Measurements from ENCODE around the gene KIF1B. TPM values are rescaled to one million over a fixed set of nuclear protein-coding genes. Genes with fewer than 3 reads are reported as not detected.

The KIF1B gene
- total and polyA plus RNA-seq, 4 experiments from 2014 or later: 1.3 to 18.1 (median 10.8) TPM

DNA sequence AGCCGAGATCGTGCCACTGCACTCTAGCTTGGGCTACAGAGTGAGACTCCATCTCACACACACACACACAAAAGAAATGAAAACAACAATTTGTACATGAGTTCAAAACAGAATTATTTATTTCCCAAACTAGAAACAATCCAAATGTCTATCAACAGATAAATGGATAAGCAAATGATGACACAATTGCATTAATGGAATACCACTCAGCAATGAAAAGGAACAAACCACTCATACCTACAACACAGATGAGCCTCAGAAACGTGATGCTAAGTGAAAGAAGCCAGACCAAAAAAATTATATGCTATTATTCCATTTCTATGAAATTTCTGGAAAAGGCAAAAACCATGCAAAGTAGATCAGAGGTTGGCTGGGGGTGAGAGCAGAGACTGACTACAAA is 186.5 kb downstream of the KIF1B start:
- Histone ChIP-seq H3K9me3 (ENCODE audit: control insufficient read depth in 1 of 2, low read length in 2 of 2) (no peaks in the 10 kb centered on the region), H3K4me1 (ENCODE audit: insufficient read depth, low read length) (peaks cover 20% of the 10 kb centered on the region), H3K27me3 (ENCODE audit: insufficient read depth, low read length) (no peaks in the 10 kb centered on the region), H3K4me3 (ENCODE audit: low read length in 2 of 2) (no peak overlapping the region), H3K36me3 (ENCODE audit: insufficient read depth, low read length) (no peaks in the 10 kb centered on the region), H3K27ac (ENCODE audit: low read depth, low read length) (no peak overlapping the region)
- Mint-ChIP-seq H3K27me3 (no peaks in the 10 kb centered on the region), H3K36me3 (peaks cover 0 to 9% of the 10 kb centered on the region in 2 donors), H3K4me1 (peaks cover 8 to 24% (median 18%) of the 10 kb centered on the region in 4 donors), H3K27ac (no peak overlapping the region), H3K9me3 (peaks cover 0 to 2% (median 0%) of the 10 kb centered on the region in 8 donors), H3K4me3 (peak overlapping the region in 7 of 8 donors; percentile 9 to 66 (median 46))
- CTCF ChIA-PET (ENCODE audit: partially characterized antibody): no interaction called here
- no peak for DNase-seq
- intact Hi-C loops (cut with micrococcal nuclease): no loop called here
- POLR2A ChIA-PET (ENCODE audit: partially characterized antibody): no interaction called here

DNA sequence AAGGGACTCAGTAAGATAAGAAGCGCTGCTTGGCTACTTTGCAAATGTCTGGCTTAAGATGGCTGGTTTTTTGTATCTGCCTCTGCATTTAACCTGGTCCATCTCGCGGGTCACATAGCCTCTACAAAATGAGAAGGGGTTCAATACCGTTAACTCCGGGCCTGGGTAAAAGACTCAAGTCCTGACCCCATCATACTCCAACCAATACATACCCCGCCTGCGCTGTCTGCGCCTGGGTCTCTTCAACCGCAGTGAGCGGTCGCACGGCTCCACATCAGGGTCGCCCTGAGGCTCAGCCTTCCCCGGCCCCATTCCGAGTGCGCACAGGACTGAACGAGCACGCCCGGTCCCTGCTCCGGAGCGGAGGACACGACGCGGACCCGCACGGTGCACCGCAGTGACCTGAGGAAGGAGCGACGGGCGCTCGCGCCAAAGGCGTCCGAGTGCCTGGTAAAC is 187.9 kb downstream of the KIF1B start:
- peak overlapping the region; percentile 76 for H3K27ac ChIP-seq (ENCODE audit: low read depth, low read length)
- DNase-seq: no peak
- H3K36me3 ChIP-seq (ENCODE audit: insufficient read depth, low read length): peaks cover 6% of the 10 kb centered on the region
- peak overlapping the region; percentile 81 to 94 for H3K4me3 ChIP-seq (ENCODE audit: low read length in 2 of 2)
- ChIA-PET POLR2A (ENCODE audit: partially characterized antibody) (interaction anchor here (1.0 to 1.9 kb wide), 8 partner anchors 10 to 681 kb away, joined by 3 to 7 read pairs (median 3); partner anchors contain the start of genes CENPS, KIF1B and UBE4B), CTCF (ENCODE audit: partially characterized antibody) (interaction anchor here (2.5 kb wide), 1 partner anchor 10 kb away, joined by 8 read pairs; no protein-coding TSS in a partner anchor)
- H3K36me3 Mint-ChIP-seq: peaks cover 0 to 9% of the 10 kb centered on the region in 2 donors
- H3K4me1 ChIP-seq (ENCODE audit: insufficient read depth, low read length): peaks cover 20% of the 10 kb centered on the region
- H3K27me3 ChIP-seq (ENCODE audit: insufficient read depth, low read length): no peaks in the 10 kb centered on the region
- no peaks in the 10 kb centered on the region for H3K27me3 Mint-ChIP-seq
- intact Hi-C loops (cut with micrococcal nuclease): loop anchor here (1.0 kb wide), 3 partner anchors 10 to 188 kb away; partner anchors contain the start of genes CENPS and KIF1B
- H3K4me1 Mint-ChIP-seq: peaks cover 8 to 24% (median 18%) of the 10 kb centered on the region in 4 donors
- H3K9me3 Mint-ChIP-seq: peaks cover 0 to 2% (median 0%) of the 10 kb centered on the region in 8 donors
- no peaks in the 10 kb centered on the region for H3K9me3 ChIP-seq (ENCODE audit: control insufficient read depth in 1 of 2, low read length in 2 of 2)
- peak overlapping the region; percentile 81 to 93 (median 86) for H3K27ac Mint-ChIP-seq
- peak overlapping the region; percentile 93 to 97 (median 95) for H3K4me3 Mint-ChIP-seq

- Mint-ChIP-seq H3K27ac (peak within 1 kb of the TSS; percentile 81 to 93 (median 86)), H3K4me1 (peaks cover 8 to 24% (median 18%) of the 10 kb centered on the region in 4 donors), H3K4me3 (peak within 1 kb of the TSS; percentile 93 to 97 (median 95)), H3K36me3 (peaks cover 5 to 13% of the 10 kb centered on the region in 2 donors), H3K9me3 (no peaks in the 10 kb centered on the region), H3K27me3 (no peaks in the 10 kb centered on the region)
- peaks cover 6% of the 10 kb centered on the region for H3K36me3 ChIP-seq (ENCODE audit: insufficient read depth, low read length)
- H3K9me3 ChIP-seq (ENCODE audit: control insufficient read depth in 1 of 2, low read length in 2 of 2): no peaks in the 10 kb centered on the region
- DNase-seq: peak; percentile 94 to 98 (median 95)
- intact Hi-C loops (cut with micrococcal nuclease): loop anchor here (1.0 kb wide), 4 partner anchors 11 to 189 kb away; partner anchors contain the start of genes CENPS, KIF1B and PEX14
- H3K4me3 ChIP-seq (ENCODE audit: low read length in 2 of 2): peak within 1 kb of the TSS; percentile 81 to 94
- CTCF ChIA-PET (ENCODE audit: partially characterized antibody): interaction anchor here (2.3 to 2.5 kb wide), 2 partner anchors 11 to 31 kb away, joined by 8 to 12 read pairs; partner anchors contain the start of gene CENPS
- H3K27ac ChIP-seq (ENCODE audit: low read depth, low read length): peak within 1 kb of the TSS; percentile 76
- POLR2A ChIA-PET (ENCODE audit: partially characterized antibody): interaction anchor here (0.5 to 1.9 kb wide), 13 partner anchors 9 to 1511 kb away, joined by 3 to 7 read pairs (median 3); partner anchors contain the start of genes CENPS, GPR157, KIF1B and UBE4B
- H3K4me1 ChIP-seq (ENCODE audit: insufficient read depth, low read length): peaks cover 20% of the 10 kb centered on the region
- H3K27me3 ChIP-seq (ENCODE audit: insufficient read depth, low read length): no peaks in the 10 kb centered on the region
Observed at GRCh38 chr1:10398734-10399443, 188.5 kb downstream of the KIF1B start, which contains the start of gene PGD. Gene PGD, plus strand, starts transcription at chr1:10399064. Its CDS starts 54 bp downstream, at chr1:10399118.

- H3K4me3 ChIP-seq (ENCODE audit: low read length in 2 of 2): peak overlapping the region; percentile 1 to 94
- CTCF ChIA-PET (ENCODE audit: partially characterized antibody): interaction anchor here (1.1 to 2.5 kb wide), 3 partner anchors 9 to 30 kb away, joined by 4 to 12 read pairs (median 8); partner anchors contain the start of gene CENPS
- Mint-ChIP-seq H3K36me3 (peaks cover 7 to 18% of the 10 kb centered on the region in 2 donors), H3K27ac (peak overlapping the region; percentile 45 to 92 (median 82)), H3K9me3 (no peaks in the 10 kb centered on the region), H3K4me3 (peak overlapping the region; percentile 86 to 96 (median 92)), H3K4me1 (peaks cover 8 to 24% (median 18%) of the 10 kb centered on the region in 4 donors), H3K27me3 (no peaks in the 10 kb centered on the region)
- H3K27me3 ChIP-seq (ENCODE audit: insufficient read depth, low read length): no peaks in the 10 kb centered on the region
- H3K4me1 ChIP-seq (ENCODE audit: insufficient read depth, low read length): peaks cover 20% of the 10 kb centered on the region
- POLR2A ChIA-PET (ENCODE audit: partially characterized antibody): interaction anchor here (0.6 to 1.9 kb wide), 10 partner anchors 9 to 1510 kb away, joined by 3 to 7 read pairs (median 3); partner anchors contain the start of genes GPR157 and KIF1B
- intact Hi-C loops (cut with micrococcal nuclease): loop anchor here (1.0 kb wide), 1 partner anchor 75 kb away; the partner anchor contains the start of gene PEX14
- DNase-seq: peak in 1 of 5 donors; percentile 1
- no peaks in the 10 kb centered on the region for H3K9me3 ChIP-seq (ENCODE audit: control insufficient read depth in 1 of 2, low read length in 2 of 2)
- peaks cover 12% of the 10 kb centered on the region for H3K36me3 ChIP-seq (ENCODE audit: insufficient read depth, low read length)
- peak overlapping the region; percentile 76 for H3K27ac ChIP-seq (ENCODE audit: low read depth, low read length)
Observed at GRCh38 chr1:10399444-10399941, 189.1 kb downstream of the KIF1B start.

DNA sequence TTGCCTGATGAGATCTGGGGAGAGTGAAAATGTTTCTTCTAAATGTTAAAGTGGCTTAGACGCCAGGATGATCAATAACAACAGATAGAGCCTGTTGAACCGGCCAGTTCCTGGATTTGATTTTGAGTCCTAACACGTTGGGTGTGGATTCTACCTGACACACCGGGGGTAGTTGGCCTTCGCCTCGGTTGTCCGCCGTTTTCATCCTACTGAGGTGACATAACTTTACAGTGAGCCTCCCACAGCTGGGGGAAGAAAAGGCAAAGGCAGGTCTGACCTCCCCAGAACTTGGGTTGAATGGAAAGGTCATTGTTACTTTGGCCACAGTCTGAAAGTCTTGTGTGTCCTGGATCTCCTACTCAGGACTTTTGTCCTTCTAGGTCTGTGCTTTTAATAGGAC is 189.6 kb downstream of the KIF1B start:
- Mint-ChIP-seq H3K27me3 (no peaks in the 10 kb centered on the region), H3K9me3 (no peaks in the 10 kb centered on the region), H3K36me3 (peaks cover 11 to 21% of the 10 kb centered on the region in 2 donors), H3K4me1 (peaks cover 8 to 24% (median 18%) of the 10 kb centered on the region in 4 donors), H3K4me3 (peak overlapping the region; percentile 86 to 96 (median 92)), H3K27ac (peak overlapping the region in 6 of 7 donors; percentile 45 to 92 (median 82))
- Histone ChIP-seq H3K4me3 (ENCODE audit: low read length in 2 of 2) (no peak overlapping the region), H3K27me3 (ENCODE audit: insufficient read depth, low read length) (no peaks in the 10 kb centered on the region), H3K36me3 (ENCODE audit: insufficient read depth, low read length) (peaks cover 15% of the 10 kb centered on the region), H3K27ac (ENCODE audit: low read depth, low read length) (peak overlapping the region; percentile 76), H3K4me1 (ENCODE audit: insufficient read depth, low read length) (peaks cover 20% of the 10 kb centered on the region), H3K9me3 (ENCODE audit: control insufficient read depth in 1 of 2, low read length in 2 of 2) (no peaks in the 10 kb centered on the region)
- CTCF ChIA-PET (ENCODE audit: partially characterized antibody): interaction anchor here (1.1 to 2.3 kb wide), 2 partner anchors 9 to 30 kb away, joined by 4 to 12 read pairs; partner anchors contain the start of gene CENPS
- intact Hi-C loops (cut with micrococcal nuclease): no loop called here
- POLR2A ChIA-PET (ENCODE audit: partially characterized antibody): interaction anchor here (0.7 to 0.9 kb wide), 3 partner anchors 75 to 190 kb away, joined by 3 read pairs; partner anchors contain the start of gene KIF1B
- DNase-seq: no peak

DNA sequence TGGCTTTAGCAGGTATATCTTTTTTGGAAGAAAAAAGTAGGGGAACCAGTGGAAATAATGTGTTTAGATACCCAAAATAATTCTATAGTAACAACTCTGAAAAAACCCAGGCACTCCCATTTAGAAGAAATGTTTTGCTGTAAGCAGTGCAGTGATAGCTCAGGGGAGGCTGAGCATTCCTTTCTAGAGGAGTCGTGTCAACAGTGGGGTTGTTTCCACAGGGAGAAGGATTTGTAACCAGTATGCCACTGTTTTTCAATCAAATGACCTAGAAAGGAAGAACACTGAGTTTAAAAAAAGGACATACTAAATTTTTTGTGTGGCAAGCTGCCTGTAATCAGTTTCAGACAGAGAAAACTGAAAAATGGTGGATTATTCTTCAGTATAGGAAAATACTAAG is 190.9 kb downstream of the KIF1B start:
- intact Hi-C loops (cut with micrococcal nuclease): no loop called here
- Histone ChIP-seq H3K27ac (ENCODE audit: low read depth, low read length) (no peak overlapping the region), H3K36me3 (ENCODE audit: insufficient read depth, low read length) (peaks cover 17% of the 10 kb centered on the region), H3K9me3 (ENCODE audit: control insufficient read depth in 1 of 2, low read length in 2 of 2) (no peaks in the 10 kb centered on the region), H3K4me3 (ENCODE audit: low read length in 2 of 2) (no peak overlapping the region), H3K4me1 (ENCODE audit: insufficient read depth, low read length) (peaks cover 20% of the 10 kb centered on the region), H3K27me3 (ENCODE audit: insufficient read depth, low read length) (no peaks in the 10 kb centered on the region)
- Mint-ChIP-seq H3K4me1 (peaks cover 8 to 24% (median 18%) of the 10 kb centered on the region in 4 donors), H3K27ac (no peak overlapping the region), H3K27me3 (no peaks in the 10 kb centered on the region), H3K9me3 (no peaks in the 10 kb centered on the region), H3K4me3 (no peak overlapping the region), H3K36me3 (peaks cover 11 to 22% of the 10 kb centered on the region in 2 donors)
- no peak for DNase-seq
- ChIA-PET POLR2A (ENCODE audit: partially characterized antibody) (no interaction called here), CTCF (ENCODE audit: partially characterized antibody) (no interaction called here)

All from CD4-positive, alpha-beta memory T cell (primary cell).